NCI-H1105 (cell line): ENCODE measurements around the gene MAPKAP1.
A peak's percentile ranks its signal among the peaks of the same experiment; 100 is the strongest.

Source experiments
- DNase-seq: peaks from one replicate; lab custom pipeline; 2025; lab: John Stamatoyannopoulos, UW

Gene MAPKAP1

DNA sequence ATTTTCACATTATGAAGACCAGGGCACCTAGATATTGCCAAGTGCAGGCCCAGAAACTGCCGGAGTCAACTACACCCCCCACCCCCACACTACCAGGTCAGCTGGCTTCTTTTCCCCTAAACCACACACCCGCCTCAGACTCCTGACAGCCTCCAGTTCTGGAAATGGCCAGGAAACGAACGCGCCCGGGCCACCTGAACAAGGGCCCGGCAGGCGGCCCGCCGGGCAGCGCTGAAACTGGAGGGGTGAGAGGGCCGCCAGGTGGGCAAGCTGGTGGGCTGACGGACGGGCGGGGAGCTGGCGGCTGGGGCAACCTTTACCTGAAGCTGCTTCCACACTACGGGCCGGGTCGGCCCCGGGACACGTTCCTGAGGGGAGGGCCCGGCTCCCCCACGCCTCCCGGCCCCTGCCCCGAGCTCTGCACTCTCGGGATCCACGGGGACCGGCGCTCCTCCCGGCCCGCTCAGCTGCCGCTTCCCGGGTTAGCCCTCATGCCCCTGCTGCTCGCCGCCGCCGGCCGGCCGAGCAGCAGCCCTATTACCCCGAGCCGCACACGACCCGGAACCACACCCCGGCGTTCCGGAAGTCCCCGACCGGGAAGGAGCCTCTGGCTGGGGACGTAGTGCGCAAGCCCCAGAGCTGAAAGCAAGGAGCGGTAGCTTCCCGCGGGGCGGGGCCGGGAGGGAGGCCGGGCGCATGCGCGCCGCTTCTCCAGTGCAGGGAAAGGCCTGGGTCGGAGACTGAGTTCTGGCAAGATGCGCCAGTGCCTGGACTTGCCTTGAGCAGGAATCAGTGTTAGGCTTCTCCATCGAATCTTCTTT, at the start of gene MAPKAP1:
Gene MAPKAP1 (minus strand): TSS at position 558 of the 821 bp plus-strand sequence. CDS start 34,634 bp downstream, outside the sequence.
- peak; percentile 91 for DNase-seq

DNA sequence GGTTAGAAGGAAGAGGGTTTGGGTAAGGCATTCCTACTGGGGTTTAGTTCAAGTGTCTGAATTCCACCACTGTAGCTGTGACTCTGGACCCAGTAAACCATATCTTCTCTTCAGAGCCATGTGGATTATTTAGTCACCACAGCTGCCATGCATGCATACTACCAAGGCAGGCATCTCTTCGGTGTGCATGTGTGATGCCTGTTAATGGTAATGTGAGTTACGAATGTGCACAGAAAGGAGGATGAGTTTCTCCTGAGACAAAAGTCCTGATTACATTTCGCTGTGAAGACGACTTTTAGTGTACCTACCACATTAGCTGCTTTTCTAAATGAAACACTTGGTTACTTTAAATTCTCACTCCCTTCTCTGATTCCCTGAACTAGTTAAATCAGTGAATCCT, 49.5 kb upstream of the MAPKAP1 start:
- no peak for DNase-seq

DNA sequence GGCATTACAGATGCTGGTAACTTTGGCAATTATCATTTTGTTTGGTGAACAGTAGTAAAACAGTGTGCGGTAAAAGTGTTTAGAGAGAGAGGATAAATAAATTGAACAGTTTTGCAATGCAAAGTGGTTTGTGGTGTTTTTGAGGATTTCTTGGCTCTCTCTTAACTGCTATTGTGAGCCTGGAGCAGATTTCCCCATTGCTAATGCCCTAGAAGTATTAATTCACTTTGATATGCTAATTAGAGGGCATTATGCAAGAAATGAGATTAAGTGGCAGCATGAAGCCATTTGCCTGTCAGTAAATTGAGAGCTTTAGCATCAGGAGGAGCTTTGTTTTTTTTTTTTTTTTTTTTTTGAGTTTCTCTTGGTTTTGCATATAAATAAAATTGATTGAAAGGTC, 48.3 kb upstream of the MAPKAP1 start:
- peak; percentile 63 for DNase-seq

DNA sequence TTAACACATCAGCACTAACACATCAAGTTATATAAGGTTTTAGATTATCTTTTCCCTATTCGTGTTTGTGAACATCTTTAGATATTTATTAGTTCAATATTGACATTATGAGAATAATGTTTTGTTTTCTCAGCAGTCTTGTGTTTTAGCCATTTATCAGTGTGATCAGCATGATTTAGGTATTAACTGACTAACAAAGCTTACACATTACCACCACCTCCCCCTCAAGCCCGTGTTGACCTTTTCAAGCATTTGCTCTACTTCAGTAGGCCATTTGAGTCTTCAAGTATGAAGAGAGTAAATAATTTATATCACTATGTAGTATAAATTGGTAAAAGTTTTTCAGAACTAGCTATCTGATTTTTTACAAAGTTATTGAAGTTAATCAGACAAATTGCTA, 47.1 kb upstream of the MAPKAP1 start:
- no peak for DNase-seq

DNA sequence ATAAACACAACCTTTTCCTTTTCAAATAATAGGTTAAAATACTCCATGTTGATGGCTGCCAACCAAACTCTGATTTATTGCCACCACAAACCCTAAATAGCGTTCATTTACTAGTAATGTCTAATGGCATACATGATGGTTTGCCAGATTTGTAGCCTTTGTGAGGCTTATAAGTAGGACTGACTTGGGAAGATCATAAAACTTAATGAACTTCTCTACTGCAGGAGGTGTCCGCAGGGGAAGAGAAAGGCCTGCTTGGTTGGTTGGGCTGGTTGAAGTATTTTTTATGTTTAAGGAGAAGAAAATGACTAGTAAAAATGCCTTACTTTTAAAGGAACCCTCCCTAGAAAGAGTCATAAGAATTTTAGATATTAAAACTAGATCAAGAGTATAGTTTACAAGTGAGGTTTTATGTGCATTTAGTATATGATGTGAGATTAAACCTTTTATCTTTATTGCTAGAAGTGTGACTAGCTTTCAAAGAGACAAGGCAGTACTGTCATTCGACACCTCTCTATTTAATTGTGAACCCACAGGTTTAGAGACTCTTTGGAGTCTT, 45.1 kb upstream of the MAPKAP1 start:
- peak; percentile 57 for DNase-seq

DNA sequence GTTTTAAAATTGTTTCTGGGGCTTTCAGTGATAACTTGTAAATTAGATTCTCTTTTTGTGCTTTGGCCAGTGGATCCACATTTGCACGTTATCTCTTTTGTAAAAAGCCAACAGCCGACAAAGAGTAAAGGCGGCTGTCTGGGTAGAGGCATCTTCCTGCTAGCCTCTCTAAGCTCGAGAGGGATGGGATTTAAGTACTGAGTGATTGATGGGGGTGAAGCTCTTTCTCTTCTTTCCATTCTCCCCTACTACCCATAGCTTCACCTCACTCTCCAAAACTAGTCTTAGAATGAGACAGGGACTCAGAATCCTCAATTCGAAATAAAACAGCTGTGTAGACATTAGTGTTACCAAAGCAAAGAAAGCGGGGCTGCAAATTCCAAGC, 43.6 kb upstream of the MAPKAP1 start:
- DNase-seq = no peak

DNA sequence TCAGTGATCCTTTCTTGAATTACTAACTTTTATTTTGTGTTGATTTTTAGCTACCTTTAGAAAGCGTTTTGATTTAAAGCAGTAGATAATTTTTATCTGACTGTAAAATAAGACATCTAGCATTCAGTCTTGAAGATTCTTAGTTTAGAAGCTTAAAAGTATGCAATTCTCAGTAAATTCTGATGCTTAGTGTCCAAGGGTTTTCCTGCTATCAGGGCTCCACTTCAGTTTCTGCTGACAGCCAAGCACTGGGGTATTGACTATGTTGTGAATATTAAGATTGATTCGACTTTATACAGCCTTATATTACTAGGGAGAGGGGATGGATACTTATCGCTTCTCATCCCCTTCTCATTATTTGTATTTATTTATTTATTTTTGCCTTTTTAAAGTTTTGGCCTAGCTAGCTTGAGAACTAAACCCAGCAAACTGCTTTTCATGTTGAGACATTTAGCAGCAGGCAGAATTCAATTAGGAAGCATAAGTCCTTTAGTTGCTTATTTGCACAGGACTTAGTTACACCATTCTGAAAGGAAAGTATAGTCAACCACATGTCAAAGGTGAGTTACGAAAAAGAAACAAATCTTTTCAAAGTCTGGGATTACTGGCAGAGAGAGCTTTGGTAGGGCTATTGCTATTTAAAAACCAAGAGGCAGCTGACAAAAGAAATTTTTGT, 43.1 kb upstream of the MAPKAP1 start:
- no peak for DNase-seq

DNA sequence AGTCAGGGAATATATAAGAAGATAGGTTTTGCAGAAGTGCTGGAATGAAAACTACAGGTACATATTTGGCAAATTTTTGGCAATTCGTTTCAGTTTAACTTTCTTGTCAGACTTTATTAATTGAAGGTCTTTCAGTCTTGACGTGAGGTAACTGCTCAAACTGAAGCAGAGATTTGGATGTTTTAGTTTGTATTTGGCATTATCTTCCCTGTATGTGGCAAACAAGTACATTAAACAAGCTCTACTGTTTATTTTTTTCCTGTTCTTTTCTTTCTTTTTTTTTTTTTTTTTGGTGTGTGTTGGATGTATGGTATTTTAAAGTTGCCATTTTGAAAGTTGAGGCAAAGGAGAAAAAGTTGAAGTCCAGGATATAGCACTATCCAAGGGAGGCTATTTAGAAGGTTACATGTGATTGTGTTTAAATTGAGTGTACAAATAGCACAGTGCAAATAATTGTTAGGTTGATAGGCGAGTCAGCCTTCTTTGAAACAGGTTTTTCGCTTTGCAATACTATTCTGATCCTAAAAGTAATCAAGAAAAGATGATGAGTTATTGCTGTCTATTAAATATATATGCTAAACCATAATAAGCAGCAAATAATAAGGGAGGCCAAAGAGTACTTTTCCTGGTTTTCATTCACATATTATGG, 42.4 kb upstream of the MAPKAP1 start:
- no peak for DNase-seq

DNA sequence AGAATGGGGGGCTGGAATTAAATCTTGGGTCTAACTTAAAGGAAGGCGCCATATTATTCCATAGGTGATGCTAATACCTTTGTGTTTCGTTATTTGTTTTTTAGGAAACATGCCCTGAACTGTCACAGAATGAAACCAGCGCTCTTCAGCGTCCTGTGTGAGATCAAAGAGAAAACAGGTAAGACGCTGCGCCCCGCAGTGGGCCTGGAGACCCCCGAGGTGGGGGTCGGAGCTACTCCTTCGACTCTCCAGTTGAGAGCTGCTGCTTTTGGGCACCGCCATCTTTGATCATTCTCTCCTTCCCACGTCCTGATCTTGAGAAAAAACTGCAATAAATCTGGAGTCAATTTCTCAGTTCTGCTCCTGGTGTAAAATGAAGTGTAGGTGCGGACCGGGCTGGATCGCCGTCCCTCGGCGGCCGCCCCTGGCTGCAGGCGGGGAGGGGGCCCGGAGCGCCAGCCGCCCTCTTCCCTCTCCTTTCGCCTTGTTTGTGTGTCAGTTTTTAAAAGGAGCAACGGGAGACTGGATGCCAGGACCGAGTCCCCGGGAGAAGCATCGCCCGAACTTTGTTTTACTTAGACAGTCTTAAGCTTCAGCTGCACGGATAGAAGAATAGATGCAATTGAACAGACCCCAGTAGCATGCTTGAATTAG, 41.6 kb upstream of the MAPKAP1 start:
- no peak for DNase-seq

DNA sequence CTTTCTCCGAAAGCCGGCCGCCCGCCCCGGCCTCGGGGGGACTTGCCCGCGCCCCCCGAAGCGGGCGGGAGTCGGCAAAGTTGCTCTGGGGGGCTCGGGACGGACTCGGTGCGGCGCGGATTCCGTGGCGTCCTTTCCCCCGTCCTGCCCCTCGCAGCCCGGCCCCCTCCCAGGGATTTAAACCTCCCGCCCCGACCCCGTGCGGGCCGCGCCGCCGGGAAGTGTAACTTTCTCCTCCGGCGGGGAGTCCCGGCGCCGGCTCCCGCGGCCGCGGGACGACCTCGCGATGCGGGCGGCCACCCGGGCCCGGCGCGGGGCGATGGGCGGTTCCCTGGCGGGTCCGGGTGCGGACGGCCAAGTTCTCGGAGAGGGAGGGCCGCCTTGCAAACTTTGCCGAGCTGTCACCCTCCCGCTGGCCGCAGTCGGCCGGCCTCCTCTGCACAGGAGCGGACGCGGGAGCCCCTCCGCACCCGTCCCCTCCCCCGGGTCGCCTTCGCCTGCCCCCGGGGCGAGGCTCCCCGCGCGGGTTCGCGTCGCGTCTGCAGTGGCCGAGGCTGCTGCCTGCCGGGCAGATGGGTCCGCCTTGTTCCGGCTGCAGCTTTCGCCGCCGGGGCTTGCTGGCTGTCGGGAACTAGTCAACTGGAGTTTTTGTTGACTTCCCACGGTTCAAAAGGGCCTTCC, 40.9 kb upstream of the MAPKAP1 start:
- DNase-seq = no peak

DNA sequence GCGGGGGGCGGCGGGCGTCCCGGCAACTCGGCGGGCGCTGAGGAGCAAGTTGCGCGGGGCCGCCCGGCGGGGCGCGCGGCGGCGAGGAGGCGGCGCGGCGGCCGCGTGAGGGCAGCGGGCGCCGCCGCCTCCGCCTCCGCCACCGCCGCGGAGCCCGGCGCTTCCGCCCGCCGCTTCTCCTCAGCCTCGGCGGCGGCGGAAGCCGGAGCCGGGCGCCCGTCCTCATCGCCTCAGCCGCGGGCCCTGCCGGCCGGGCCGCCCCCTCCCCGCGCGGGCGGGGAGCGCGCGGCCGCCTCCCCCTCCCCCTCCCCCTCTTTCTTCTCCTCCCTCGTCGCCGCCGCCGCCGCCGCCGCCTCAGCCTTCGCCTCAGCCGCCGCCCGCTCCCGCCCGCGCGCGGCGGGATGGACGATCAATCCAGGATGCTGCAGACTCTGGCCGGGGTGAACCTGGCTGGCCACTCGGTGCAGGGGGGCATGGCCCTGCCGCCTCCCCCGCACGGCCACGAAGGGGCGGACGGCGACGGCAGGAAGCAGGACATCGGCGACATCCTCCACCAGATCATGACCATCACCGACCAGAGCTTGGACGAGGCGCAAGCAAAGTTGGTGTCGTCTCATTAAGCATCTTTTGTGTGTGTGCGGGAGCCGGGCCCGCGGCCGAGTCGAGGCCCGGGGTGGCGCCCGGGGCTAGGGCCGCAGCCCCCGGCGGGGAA, 40.2 kb upstream of the MAPKAP1 start, which contains the start of gene PBX3:
Gene PBX3 (plus strand): TSS at position 321 of the 712 bp plus-strand sequence.
- DNase-seq = no peak

DNA sequence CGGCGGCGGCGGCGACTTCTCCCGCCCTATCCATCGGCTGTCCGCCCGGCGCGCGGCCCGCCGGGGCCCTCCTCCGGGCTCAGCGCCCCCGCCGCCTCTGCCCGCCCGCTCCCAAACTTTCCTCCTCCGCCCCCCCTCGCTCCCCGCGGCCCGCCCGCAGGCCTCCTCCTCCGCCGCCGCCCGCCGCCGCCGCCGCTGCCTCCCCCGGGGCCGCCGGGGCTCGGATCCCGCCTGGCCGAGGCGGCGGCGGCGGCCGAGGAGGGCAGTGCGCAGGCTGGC, 39.7 kb upstream of the MAPKAP1 start:
- DNase-seq = no peak

DNA sequence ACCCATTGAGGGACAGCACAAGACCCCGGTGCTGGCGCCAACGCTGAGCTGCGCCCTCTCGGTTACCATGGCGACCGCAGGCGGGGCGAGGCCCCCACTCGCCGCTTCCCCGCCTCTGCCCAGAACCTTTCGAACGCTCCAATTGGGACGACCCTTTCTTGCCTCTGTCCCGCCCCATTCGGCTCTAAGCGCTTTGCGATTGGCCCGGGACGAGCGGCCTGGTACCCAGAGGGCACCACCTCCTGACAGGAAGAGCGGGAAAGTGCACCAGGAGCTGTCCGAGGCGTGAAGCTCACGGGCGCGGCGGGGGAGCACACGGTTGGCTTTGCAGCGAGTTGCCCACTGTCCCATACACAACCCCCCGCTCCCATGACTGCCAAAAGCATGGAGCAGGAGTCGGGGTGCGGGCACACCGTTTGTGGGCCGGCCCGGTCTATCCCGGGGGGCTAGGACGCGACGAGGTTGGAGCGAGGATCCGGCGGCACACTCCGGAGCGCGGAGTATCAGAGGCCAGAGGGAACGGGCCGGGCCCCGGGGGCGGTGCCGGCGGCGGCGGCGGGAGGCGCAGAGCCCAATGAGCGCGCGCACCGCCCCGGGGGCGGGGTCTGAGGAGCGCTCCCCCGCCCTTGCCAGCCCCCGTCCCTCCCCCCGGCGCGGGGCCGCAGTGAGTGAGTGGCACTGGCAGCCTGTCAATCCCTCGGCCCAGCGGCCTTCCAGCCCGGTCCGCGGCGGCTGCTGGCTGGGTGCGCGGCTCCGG, 39.2 kb upstream of the MAPKAP1 start:
- DNase-seq = peak; percentile 85

DNA sequence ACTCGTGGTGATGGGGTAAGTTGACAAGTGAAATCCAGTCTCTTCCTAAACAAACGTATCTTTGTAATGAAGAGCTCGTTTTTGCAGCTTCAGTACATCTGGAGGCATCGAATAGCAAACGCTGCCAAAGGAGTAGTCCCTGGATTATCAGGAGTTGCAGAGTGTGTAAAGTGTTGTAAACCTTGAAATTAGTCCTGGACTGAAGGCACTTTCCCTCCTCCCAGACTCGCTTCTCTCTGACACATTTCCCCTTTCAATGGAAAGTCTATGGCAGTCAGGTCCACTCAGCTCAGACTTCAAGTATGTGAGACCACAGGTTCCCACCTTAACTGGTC, 38.6 kb upstream of the MAPKAP1 start:
- DNase-seq = no peak

DNA sequence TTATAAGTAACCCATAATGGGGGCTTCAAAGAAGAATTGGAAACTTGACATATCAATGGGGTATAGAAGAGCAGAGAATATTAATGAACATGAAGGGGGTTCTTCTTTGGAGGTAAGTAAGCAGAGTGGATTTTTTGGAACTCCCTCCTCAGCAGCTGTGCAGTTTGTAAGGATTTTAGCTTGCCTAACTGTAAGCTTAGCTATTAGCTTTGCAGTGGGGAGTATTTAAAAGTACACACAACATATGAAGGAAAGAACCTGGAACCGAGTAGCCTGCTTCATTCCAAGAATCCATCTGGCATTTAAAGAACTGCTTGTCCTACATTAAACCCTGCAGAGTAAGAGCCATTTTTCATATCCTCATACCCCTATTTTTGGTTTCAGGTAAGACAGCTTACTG, 38.0 kb upstream of the MAPKAP1 start:
- DNase-seq = no peak

DNA sequence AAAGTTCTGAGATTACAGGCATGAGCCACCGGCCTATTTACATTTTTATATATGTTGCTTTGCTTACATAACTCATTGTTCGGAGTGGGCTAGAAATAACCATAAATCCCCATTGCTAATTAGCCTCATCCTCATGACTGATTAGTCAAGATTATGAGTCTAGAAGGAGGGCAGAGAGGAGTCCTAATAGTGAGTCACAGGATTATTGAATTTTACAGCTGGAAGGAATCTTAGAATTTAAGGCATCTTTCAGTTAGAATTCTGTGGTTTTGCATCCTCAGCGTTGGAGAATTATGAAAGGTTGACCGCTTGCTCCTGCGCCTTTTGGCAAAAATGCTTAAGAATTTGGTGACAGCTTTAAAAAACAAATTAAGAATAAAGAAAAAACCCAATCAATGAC, 37.6 kb upstream of the MAPKAP1 start:
- no peak for DNase-seq

DNA sequence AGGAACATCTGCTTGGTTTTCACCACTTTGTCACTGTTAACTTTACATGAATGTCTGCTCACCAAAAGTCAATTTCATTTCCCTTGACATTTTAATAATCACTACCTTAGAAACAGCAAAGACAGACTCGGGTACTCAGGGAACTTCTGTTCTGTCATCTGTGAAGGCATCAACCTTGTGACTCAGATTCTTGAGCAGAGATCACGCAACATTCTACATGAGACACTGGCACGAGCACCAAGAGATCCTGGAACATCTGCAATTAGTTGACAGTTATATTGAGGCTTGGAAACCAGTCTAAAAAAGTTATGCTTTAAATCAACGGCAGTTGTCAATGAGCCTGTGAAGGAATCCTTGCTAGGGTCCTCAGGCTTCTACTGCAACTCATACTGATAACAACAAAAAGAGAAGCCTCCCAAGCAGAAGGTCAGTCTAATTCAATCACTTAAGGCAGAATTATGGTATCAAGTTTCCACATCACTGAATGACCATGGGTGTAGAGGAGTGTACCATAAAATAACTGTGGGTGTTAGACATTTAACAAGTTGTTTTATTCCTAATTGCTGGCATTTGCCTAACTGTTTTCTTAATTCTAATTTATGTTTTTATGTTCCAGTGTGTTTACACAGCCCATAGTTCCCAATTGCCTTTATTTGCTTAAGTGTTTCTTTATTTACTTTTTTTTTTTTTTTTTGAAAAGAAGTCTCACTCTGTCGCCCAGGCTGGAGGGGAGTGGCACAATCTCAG, 36.8 kb upstream of the MAPKAP1 start:
- no peak for DNase-seq

DNA sequence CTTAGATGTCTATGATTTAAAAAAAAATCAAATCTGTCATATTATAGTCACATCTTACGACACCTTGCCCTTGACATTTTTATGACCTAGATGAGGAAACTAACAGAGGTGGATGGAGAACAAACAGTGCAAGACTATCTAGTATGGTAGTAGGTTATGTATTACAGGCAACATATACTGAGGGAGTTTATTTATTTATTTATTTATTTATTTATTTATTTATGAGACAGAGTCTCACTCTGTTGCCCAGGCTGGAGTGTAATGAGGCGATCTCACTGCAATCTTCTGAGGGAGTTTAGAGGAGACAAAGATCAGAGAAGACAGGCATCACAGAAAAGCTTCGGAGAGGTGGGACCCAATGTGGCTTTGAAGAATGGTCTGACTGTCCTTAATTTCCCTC, 35.6 kb upstream of the MAPKAP1 start:
- DNase-seq = no peak

DNA sequence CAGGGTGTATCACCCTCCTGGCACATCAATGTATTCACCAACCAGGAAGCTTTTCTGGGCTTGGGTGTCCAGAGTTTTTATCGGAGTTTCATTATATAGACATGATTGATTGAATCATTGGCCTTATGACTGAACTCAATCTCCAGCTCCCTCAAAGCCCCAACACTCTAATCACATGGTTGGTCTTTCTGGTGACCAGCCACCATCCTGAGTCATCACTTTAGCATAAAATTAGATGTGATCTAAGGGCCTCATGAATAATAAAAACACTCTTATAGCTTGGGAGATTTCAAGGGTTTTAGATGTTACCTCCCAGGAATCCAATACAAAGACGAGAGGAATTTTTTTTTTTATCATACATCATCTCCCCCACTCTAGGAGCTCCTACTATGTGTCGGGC, 32.4 kb upstream of the MAPKAP1 start:
- DNase-seq = no peak

DNA sequence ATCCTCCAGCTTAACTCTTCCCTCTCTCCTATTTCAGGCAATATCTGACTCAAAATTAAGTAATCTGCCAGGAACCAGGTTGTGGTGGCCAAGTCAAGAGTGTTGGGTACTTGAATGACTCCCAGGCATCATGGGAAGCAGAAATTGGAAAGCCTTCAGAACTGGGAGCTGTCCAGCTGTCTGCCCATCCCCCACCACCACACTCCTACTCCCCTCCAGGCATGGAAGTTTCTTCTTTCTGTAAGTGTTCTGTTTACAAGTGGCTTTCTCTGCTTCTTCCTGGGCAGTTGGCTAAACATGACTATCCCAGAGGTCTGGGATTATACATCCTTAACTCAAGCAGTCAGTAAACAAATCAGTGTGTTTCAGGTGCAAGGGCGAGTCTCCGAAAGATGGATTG, 25.6 kb upstream of the MAPKAP1 start:
- no peak for DNase-seq
